Activated CD8-positive, alpha-beta memory T cell treated with anti-CD3 and anti-CD28 coated beads, Interleukin-2, amount 50 U/mL, for 48 hours (primary cell): Measurements from ENCODE around the gene NARS2.
"Not testable (repeated sequence)": the region's sequence is repeated elsewhere in the genome, so short reads cannot be mapped to it uniquely, and the experiment has no call there.

Experiments
- DNase-seq: peaks from one replicate; pipeline ENCODE4 v3.0.0-alpha.2; 2020

NARS2 gene

GRCh38 chr11:78574386-78575381, at the start of gene NARS2:
Gene NARS2, minus strand, starts transcription at chr11:78574864. Its CDS starts 376 bp downstream, at chr11:78574488.
- peak; percentile 99 for DNase-seq

- DNase-seq: no peak
Observed at GRCh38 chr11:78622666-78623065, 48.0 kb upstream of the NARS2 start.

GRCh38 chr11:78620159-78620558, 45.5 kb upstream of the NARS2 start:
- no peak for DNase-seq

- no peak for DNase-seq
Observed at GRCh38 chr11:78615724-78616123, 41.1 kb upstream of the NARS2 start.

GRCh38 chr11:78613378-78613813, 38.7 kb upstream of the NARS2 start:
- DNase-seq: no peak

GRCh38 chr11:78612721-78613377, 38.2 kb upstream of the NARS2 start:
- DNase-seq: no peak

- not testable (repeated sequence) for DNase-seq
Observed at GRCh38 chr11:78609321-78609720, 34.7 kb upstream of the NARS2 start.

- DNase-seq: no peak
Observed at GRCh38 chr11:78607696-78608095, 33.0 kb upstream of the NARS2 start.

GRCh38 chr11:78606667-78607066, 32.0 kb upstream of the NARS2 start:
- no peak for DNase-seq

GRCh38 chr11:78605296-78605695, 30.6 kb upstream of the NARS2 start:
- DNase-seq: no peak

- DNase-seq: no peak
Observed at GRCh38 chr11:78603792-78604191, 29.1 kb upstream of the NARS2 start.

GRCh38 chr11:78602771-78603170, 28.1 kb upstream of the NARS2 start:
- not testable (repeated sequence) for DNase-seq

- not testable (repeated sequence) for DNase-seq
Observed at GRCh38 chr11:78601066-78601465, 26.4 kb upstream of the NARS2 start.

GRCh38 chr11:78597579-78597978, 22.9 kb upstream of the NARS2 start:
- DNase-seq: not testable (repeated sequence)

- no peak for DNase-seq
Observed at GRCh38 chr11:78595436-78596130, 20.9 kb upstream of the NARS2 start.

GRCh38 chr11:78594814-78595213, 20.1 kb upstream of the NARS2 start:
- DNase-seq: no peak

GRCh38 chr11:78588517-78588916, 13.9 kb upstream of the NARS2 start:
- no peak for DNase-seq

GRCh38 chr11:78587446-78587845, 12.8 kb upstream of the NARS2 start:
- no peak for DNase-seq

GRCh38 chr11:78586452-78587046, 11.9 kb upstream of the NARS2 start:
- no peak for DNase-seq

- DNase-seq: no peak
Observed at GRCh38 chr11:78583889-78584288, 9.2 kb upstream of the NARS2 start.

- DNase-seq: no peak
Observed at GRCh38 chr11:78577495-78577894, 2.8 kb upstream of the NARS2 start.

GRCh38 chr11:78576549-78577097, 2.0 kb upstream of the NARS2 start:
- no peak for DNase-seq

- no peak for DNase-seq
Observed at GRCh38 chr11:78575478-78575877, 814 bp upstream of the NARS2 start.
